Liver (tissue), 9 donors: Measurements from ENCODE around the gene CMTM4. TPM values are rescaled to one million over a fixed set of nuclear protein-coding genes. Genes with fewer than 3 reads are reported as not detected.

Experiments used
- DNase-seq: peaks from one replicate; pipeline ENCODE4 v3.0.0-alpha.2; 2017; ENCODE audit warnings: low spot score
- H3K27ac ChIP-seq, 2 donors: one replicate each; pipeline ENCODE4 v1.7.0; 2013; ENCODE audit warnings: inconsistent platforms in 2 of 2, low read length in 2 of 2, control low read depth in 1 of 2, low read depth in 1 of 2, mild to moderate bottlenecking in 1 of 2
- H3K27me3 ChIP-seq, 4 donors: one replicate each; pipeline versions ENCODE4 v1.6.1 to v1.7.0; 2013; ENCODE audit warnings: low read length in 3 of 4, inconsistent platforms in 1 of 4, mild to moderate bottlenecking in 1 of 4, moderate library complexity in 1 of 4; ENCODE audit not compliant: control insufficient read depth in 4 of 4, insufficient read depth in 4 of 4
- H3K36me3 ChIP-seq, 4 donors: one replicate each; pipeline versions ENCODE4 v1.6.1 to v1.7.0; 2013; ENCODE audit warnings: low read length in 3 of 4, mild to moderate bottlenecking in 3 of 4, low read depth in 1 of 4, moderate library complexity in 1 of 4; ENCODE audit not compliant: control insufficient read depth in 4 of 4, insufficient read depth in 3 of 4
- H3K4me1 ChIP-seq, 4 donors: one replicate each; pipeline versions ENCODE4 v1.6.1 to v1.7.0; 2013; ENCODE audit warnings: low read length in 3 of 4, mild to moderate bottlenecking in 3 of 4, moderate library complexity in 1 of 4; ENCODE audit not compliant: control insufficient read depth in 4 of 4, insufficient read depth in 4 of 4
- H3K4me3 ChIP-seq, 3 donors: one replicate each; pipeline versions ENCODE4 v1.6.1 to v1.7.0; 2013; ENCODE audit warnings: low read length in 3 of 3, control low read depth in 1 of 3, low read depth in 1 of 3, mild to moderate bottlenecking in 1 of 3
- H3K9ac ChIP-seq, 2 donors: one replicate each; pipeline ENCODE4 v1.7.0; 2013; ENCODE audit warnings: low read length in 2 of 2, mild to moderate bottlenecking in 2 of 2, moderate library complexity in 2 of 2, control low read depth in 1 of 2, low read depth in 1 of 2
- H3K9me3 ChIP-seq, 4 donors: one replicate each; pipeline versions ENCODE4 v1.6.1 to v1.7.0; 2013; ENCODE audit warnings: low read length in 3 of 4; ENCODE audit not compliant: control insufficient read depth in 4 of 4
- EGR1 ChIP-seq, 2 donors: IDR thresholded peaks; 2 replicates each; pipeline ENCODE4 v1.6.1; 2016 to 2018; ENCODE audit warnings: antibody characterized with exemption in 2 of 2, low read depth in 2 of 2
- FOXA1 ChIP-seq: IDR thresholded peaks from 2 replicates; pipeline ENCODE4 v1.6.1; 2016; ENCODE audit warnings: antibody characterized with exemption
- FOXA2 ChIP-seq: IDR thresholded peaks from 2 replicates; pipeline ENCODE4 v1.6.1; 2016; ENCODE audit warnings: antibody characterized with exemption
- GABPA ChIP-seq, 2 donors: IDR thresholded peaks in 1 of 2; conservative IDR thresholded peaks in 1 of 2; 2 replicates each; pipeline ENCODE4 v1.6.1; 2016; ENCODE audit warnings: antibody characterized with exemption in 2 of 2, mild to moderate bottlenecking in 1 of 2, moderate library complexity in 1 of 2
- HNF4A ChIP-seq, 2 donors: conservative IDR thresholded peaks; 2 replicates each; pipeline ENCODE4 v1.6.1; 2016; ENCODE audit warnings: antibody characterized with exemption in 2 of 2, mild to moderate bottlenecking in 2 of 2
- HNF4G ChIP-seq: IDR thresholded peaks from 2 replicates; pipeline ENCODE4 v1.6.1; 2016; ENCODE audit warnings: antibody characterized with exemption
- JUND ChIP-seq, 2 donors: IDR thresholded peaks; 2 replicates each; pipeline ENCODE4 v1.6.1; 2016; ENCODE audit warnings: antibody characterized with exemption in 2 of 2
- NR2F2 ChIP-seq: IDR thresholded peaks from 2 replicates; pipeline ENCODE4 v1.6.1; 2016; ENCODE audit warnings: antibody characterized with exemption
- RAD21 ChIP-seq, 2 donors: IDR thresholded peaks; 2 replicates each; pipeline ENCODE4 v1.6.1; 2016; ENCODE audit warnings: antibody characterized with exemption in 2 of 2, mild to moderate bottlenecking in 2 of 2
- RXRA ChIP-seq, 2 donors: IDR thresholded peaks; 2 replicates each; pipeline ENCODE4 v1.6.1; 2017 to 2018; ENCODE audit warnings: antibody characterized with exemption in 2 of 2, mild to moderate bottlenecking in 1 of 2
- SP1 ChIP-seq: IDR thresholded peaks from 2 replicates; pipeline ENCODE4 v1.6.1; 2018; ENCODE audit warnings: antibody characterized with exemption, mild to moderate bottlenecking
- TAF1 ChIP-seq: conservative IDR thresholded peaks from 2 replicates; pipeline ENCODE4 v1.6.1; 2016; ENCODE audit warnings: antibody characterized with exemption, mild to moderate bottlenecking
- YY1 ChIP-seq: IDR thresholded peaks from 2 replicates; pipeline ENCODE4 v1.6.1; 2016; ENCODE audit warnings: antibody characterized with exemption, mild to moderate bottlenecking
- WGBS: extraction: QIAGEN DNeasy Blood & Tissue Kit; methylation state at CpG from one replicate; pipeline ENCODE4 v1.1.7; 2013; 5-methylcytosine and 5-hydroxymethylcytosine counted together
- polyA plus RNA-seq, 2 donors: library from polyadenylated mRNA; stranded (reverse) in 1 of 2; unstranded in 1 of 2; fragments of 200-250 nt in 1 of 2; fragments of >200 nt in 1 of 2; fragmentation: Nextera tagmentation in 1 of 2; extraction: Ambion mirVana in 1 of 2; gene quantifications; one replicate each; pipeline versions ENCODE4 v1.2.1 to v1.2.3, GENCODE V29; 2013 to 2015
- total RNA-seq, 2 donors: library from RNA; depleted of rRNA; stranded (reverse); fragments of >200 nt; gene quantifications; one replicate each; pipeline ENCODE4 v1.2.3, GENCODE V29; 2014
- TF ChIP-seq, protein P1 (sequence below): IDR thresholded peaks from 2 replicates; pipeline ENCODE4 v1.6.1; 2016; ENCODE audit warnings: antibody characterized with exemption, mild to moderate bottlenecking
- TF ChIP-seq, protein P2 (sequence below): IDR thresholded peaks from 2 replicates; pipeline ENCODE4 v1.6.1; 2016; ENCODE audit warnings: antibody characterized with exemption
- TF ChIP-seq, protein P3 (sequence below): IDR thresholded peaks from 2 replicates; pipeline ENCODE4 v1.6.1; 2016; ENCODE audit warnings: antibody characterized with exemption
- TF ChIP-seq, protein P4 (sequence below): IDR thresholded peaks from 2 replicates; pipeline ENCODE4 v1.6.1; 2016; ENCODE audit warnings: antibody characterized with exemption
- TF ChIP-seq, protein P5 (sequence below): fragments of 150-350 bp; IDR thresholded peaks from 2 replicates; pipeline ENCODE4 v1.5.1; 2017; ENCODE audit warnings: improper control_type of control experiment, low read depth, low read length; ENCODE audit not compliant: missing input control
- donor health status: healthy.
- donor health status: healthy.
- donor health status: healthy.
- donor health status: healthy.
- donor health status: healthy.

The CMTM4 gene
- total and polyA plus RNA-seq, 4 donors: 2.9 to 19.7 (median 6.3) TPM

DNA sequence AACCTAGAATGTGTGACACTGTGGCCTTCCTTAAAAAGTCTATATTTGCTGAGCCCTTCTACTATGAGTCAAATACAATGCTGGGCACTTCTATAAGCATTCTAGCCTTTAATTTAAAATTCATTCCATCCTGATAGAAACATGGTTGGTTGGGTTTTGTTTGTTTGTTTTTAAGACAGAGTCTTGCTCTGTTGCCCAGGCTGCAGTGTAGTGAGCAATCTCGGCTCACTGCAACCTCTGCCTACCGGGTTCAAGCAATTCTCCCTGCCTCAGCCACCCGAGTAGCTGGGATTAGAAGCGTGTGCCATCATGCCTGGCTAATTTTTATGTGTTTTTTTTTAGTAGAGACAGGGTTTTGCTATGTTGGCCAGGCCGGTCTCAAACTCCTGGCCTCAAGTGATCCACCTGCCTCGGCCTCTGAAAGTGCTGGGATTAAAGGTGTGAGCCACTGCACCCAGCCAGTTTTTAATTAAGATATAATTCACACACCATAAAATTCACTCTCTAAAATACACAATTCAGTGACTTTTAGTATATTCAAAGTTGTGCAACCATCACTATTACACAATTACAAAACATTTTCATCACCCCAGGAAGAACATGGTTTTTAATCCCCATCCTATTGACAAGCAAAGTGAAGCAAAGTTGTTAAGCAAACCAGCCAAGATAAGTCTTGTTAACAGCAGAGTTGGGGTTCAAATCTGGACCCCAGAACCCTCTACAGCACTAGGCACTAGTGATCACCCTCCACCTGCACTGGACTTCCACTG lies 42.8 kb downstream of the CMTM4 start (continued):
- TF ChIP-seq, protein P1, sequence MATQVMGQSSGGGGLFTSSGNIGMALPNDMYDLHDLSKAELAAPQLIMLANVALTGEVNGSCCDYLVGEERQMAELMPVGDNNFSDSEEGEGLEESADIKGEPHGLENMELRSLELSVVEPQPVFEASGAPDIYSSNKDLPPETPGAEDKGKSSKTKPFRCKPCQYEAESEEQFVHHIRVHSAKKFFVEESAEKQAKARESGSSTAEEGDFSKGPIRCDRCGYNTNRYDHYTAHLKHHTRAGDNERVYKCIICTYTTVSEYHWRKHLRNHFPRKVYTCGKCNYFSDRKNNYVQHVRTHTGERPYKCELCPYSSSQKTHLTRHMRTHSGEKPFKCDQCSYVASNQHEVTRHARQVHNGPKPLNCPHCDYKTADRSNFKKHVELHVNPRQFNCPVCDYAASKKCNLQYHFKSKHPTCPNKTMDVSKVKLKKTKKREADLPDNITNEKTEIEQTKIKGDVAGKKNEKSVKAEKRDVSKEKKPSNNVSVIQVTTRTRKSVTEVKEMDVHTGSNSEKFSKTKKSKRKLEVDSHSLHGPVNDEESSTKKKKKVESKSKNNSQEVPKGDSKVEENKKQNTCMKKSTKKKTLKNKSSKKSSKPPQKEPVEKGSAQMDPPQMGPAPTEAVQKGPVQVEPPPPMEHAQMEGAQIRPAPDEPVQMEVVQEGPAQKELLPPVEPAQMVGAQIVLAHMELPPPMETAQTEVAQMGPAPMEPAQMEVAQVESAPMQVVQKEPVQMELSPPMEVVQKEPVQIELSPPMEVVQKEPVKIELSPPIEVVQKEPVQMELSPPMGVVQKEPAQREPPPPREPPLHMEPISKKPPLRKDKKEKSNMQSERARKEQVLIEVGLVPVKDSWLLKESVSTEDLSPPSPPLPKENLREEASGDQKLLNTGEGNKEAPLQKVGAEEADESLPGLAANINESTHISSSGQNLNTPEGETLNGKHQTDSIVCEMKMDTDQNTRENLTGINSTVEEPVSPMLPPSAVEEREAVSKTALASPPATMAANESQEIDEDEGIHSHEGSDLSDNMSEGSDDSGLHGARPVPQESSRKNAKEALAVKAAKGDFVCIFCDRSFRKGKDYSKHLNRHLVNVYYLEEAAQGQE: no peak
- no peak for TF ChIP-seq GABPA (IDR thresholded peaks at IDR 0.05 in 1 of 2, conservative IDR thresholded peaks at IDR 0.05 in 1 of 2)

DNA sequence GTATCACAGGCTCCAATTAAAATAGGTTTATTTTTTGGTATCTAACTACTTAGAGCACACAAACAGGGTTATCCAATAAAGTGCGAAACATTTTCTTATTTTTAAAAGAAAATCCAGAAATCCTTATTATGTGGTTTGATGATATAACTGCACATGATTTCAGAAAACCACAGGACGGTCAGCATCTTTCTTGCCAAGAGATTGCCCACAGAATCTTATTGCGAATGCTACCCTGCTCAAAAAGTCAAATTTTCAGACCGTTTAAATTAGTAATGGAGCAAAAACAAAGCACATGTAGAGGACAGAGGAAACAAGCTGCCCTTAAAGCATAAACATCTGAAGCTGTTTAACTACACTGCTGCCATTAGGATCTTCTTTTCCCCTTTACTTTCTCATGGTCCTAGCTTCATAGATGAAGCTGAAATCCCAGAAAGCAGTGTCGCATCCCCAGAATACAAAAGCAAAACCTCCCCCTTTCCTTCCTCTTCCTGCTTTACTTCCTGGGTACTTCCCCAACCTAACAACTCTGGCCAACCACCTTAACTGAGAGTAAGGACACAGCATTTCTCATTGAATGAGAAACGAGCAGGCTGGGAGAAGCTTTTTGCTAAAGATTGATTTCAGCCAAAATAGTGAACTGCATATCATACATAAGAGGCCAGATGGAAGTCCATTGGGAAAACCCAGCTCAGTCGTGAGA lies 43.7 kb downstream of the CMTM4 start:
- Histone ChIP-seq H3K4me3 (no peak overlapping the region), H3K9me3 (no peaks in the 10 kb centered on the region), H3K4me1 (peaks cover 4 to 9% (median 6%) of the 10 kb centered on the region in 4 donors), H3K36me3 (no peaks in the 10 kb centered on the region), H3K9ac (no peak overlapping the region), H3K27ac (no peak overlapping the region), H3K27me3 (no peaks in the 10 kb centered on the region)
- whole genome bisulfite sequencing: 81% methylated on average over 7 of the region's 7 CpGs
- TF ChIP-seq RAD21 (IDR thresholded peaks at IDR 0.05) (no peak), HNF4G (no peak), SP1 (no peak), GABPA (IDR thresholded peaks at IDR 0.05 in 1 of 2, conservative IDR thresholded peaks at IDR 0.05 in 1 of 2) (no peak), HNF4A (conservative IDR thresholded peaks at IDR 0.05) (no peak), YY1 (no peak), JUND (IDR thresholded peaks at IDR 0.05) (no peak), FOXA2 (no peak), NR2F2 (no peak), FOXA1 (no peak), TAF1 (no peak), RXRA (IDR thresholded peaks at IDR 0.05) (no peak), EGR1 (IDR thresholded peaks at IDR 0.05; ENCODE audit: low read depth in 2 of 2) (no peak)
- TF ChIP-seq, protein P2, sequence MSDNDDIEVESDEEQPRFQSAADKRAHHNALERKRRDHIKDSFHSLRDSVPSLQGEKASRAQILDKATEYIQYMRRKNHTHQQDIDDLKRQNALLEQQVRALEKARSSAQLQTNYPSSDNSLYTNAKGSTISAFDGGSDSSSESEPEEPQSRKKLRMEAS: no peak
- TF ChIP-seq, protein P3, sequence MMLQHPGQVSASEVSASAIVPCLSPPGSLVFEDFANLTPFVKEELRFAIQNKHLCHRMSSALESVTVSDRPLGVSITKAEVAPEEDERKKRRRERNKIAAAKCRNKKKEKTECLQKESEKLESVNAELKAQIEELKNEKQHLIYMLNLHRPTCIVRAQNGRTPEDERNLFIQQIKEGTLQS: no peak
- TF ChIP-seq, protein P4, sequence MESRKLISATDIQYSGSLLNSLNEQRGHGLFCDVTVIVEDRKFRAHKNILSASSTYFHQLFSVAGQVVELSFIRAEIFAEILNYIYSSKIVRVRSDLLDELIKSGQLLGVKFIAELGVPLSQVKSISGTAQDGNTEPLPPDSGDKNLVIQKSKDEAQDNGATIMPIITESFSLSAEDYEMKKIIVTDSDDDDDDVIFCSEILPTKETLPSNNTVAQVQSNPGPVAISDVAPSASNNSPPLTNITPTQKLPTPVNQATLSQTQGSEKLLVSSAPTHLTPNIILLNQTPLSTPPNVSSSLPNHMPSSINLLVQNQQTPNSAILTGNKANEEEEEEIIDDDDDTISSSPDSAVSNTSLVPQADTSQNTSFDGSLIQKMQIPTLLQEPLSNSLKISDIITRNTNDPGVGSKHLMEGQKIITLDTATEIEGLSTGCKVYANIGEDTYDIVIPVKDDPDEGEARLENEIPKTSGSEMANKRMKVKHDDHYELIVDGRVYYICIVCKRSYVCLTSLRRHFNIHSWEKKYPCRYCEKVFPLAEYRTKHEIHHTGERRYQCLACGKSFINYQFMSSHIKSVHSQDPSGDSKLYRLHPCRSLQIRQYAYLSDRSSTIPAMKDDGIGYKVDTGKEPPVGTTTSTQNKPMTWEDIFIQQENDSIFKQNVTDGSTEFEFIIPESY: no peak
- TF ChIP-seq, protein P1: no peak
- TF ChIP-seq, protein P5, sequence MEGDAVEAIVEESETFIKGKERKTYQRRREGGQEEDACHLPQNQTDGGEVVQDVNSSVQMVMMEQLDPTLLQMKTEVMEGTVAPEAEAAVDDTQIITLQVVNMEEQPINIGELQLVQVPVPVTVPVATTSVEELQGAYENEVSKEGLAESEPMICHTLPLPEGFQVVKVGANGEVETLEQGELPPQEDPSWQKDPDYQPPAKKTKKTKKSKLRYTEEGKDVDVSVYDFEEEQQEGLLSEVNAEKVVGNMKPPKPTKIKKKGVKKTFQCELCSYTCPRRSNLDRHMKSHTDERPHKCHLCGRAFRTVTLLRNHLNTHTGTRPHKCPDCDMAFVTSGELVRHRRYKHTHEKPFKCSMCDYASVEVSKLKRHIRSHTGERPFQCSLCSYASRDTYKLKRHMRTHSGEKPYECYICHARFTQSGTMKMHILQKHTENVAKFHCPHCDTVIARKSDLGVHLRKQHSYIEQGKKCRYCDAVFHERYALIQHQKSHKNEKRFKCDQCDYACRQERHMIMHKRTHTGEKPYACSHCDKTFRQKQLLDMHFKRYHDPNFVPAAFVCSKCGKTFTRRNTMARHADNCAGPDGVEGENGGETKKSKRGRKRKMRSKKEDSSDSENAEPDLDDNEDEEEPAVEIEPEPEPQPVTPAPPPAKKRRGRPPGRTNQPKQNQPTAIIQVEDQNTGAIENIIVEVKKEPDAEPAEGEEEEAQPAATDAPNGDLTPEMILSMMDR: no peak
- DNase-seq: no peak
